Adrenal gland (tissue), 5 donors: ENCODE measurements around the gene TUBB2B.

Experiments used
- POLR2A ChIP-seq, 2 donors: fragments of 450-650 bp; IDR thresholded peaks; one replicate each; pipeline ENCODE4 v1.6.1; 2017; ENCODE audit warnings: antibody characterized with exemption in 2 of 2, mild to moderate bottlenecking in 2 of 2, moderate library complexity in 1 of 2
- TF ChIP-seq, protein P1 (sequence below), 6 experiments: fragments of 450-650 bp in 4 of 6; fragments of 200-600 bp in 2 of 6; sonication (generic) in 1 of 6; IDR thresholded peaks; 1 replicate in 5 of 6; 2 replicates in 1 of 6; pipeline versions ENCODE4 v1.5.1 to v1.8.0; 2016 to 2021; ENCODE audit warnings: antibody characterized with exemption in 6 of 6, mild to moderate bottlenecking in 2 of 6, moderate library complexity in 1 of 6
- donor health status: DM: no; HTN: no; CAD: no.

DNA sequence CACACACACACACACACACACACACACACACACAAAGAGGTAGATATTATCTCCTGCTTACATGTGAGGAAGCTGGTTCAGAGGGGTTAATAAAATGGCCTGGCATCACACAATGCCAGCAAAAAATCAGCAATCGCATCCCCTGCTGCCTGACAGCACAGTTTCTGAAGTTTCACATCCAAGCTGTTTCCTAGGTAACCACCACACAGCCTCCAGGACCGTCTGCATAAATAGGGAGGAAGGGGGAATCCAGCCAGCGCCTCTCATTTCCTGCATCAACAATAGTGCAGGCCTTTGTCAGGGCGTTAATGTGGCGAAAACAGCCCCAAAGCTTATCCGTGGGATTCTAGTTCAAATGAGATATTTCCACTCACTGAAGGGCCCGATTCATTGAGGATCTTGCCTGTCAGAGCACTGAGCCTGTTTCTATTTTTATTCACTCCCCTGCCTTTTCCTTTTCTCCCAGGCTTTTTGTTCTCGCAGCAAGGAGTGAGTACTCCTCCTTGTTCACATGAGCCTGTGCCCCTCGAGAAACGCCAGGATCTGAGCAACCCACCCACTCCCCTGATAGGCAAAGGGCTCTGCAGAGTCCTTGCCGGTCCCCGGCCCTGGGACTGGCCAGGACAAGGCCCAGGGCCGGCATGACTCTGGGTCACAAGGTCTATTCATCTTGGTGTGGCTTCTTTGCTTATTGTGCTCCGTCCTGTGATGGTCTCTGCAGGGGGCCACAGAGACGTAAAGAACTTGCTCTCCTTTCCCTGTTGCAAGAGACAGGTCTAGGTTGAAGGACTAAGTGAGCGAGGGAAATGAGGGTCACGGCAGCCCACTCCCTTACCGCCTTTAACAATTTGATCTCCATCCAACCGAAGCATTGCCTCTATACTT, 32.7 kb downstream of the TUBB2B start:
- TF ChIP-seq, protein P1, sequence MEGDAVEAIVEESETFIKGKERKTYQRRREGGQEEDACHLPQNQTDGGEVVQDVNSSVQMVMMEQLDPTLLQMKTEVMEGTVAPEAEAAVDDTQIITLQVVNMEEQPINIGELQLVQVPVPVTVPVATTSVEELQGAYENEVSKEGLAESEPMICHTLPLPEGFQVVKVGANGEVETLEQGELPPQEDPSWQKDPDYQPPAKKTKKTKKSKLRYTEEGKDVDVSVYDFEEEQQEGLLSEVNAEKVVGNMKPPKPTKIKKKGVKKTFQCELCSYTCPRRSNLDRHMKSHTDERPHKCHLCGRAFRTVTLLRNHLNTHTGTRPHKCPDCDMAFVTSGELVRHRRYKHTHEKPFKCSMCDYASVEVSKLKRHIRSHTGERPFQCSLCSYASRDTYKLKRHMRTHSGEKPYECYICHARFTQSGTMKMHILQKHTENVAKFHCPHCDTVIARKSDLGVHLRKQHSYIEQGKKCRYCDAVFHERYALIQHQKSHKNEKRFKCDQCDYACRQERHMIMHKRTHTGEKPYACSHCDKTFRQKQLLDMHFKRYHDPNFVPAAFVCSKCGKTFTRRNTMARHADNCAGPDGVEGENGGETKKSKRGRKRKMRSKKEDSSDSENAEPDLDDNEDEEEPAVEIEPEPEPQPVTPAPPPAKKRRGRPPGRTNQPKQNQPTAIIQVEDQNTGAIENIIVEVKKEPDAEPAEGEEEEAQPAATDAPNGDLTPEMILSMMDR (IDR thresholded peaks at IDR 0.05): no peak
- TF ChIP-seq POLR2A (IDR thresholded peaks at IDR 0.05): no peak
